ENCODE data around the gene CST9.
"Not testable (repeated sequence)": the region's sequence is repeated elsewhere in the genome, so short reads cannot be mapped to it uniquely, and the experiment has no call there.

Gene CST9

GRCh38 chr20:23582293-23582692 is 23.4 kb downstream of the CST9 start:
- TF ChIP-seq PAX5 (IDR thresholded peaks at IDR 0.05; ENCODE audit: insufficient read depth, low read length, severe bottlenecking) (no peak), SPI1 (IDR thresholded peaks at IDR 0.05; ENCODE audit: low read depth, low read length) (no peak), POU2F2 (IDR thresholded peaks at IDR 0.05; ENCODE audit: low read depth, low read length) (no peak), TAF1 (IDR thresholded peaks at IDR 0.05; ENCODE audit: low read depth, low read length) (no peak), POLR2AphosphoS5 (IDR thresholded peaks at IDR 0.05; ENCODE audit: low read depth, low read length) (no peak)
- FAIRE-seq (no peak), DNase-seq (ENCODE audit: insufficient read length, low spot score) (no peak)

- DNase-seq (ENCODE audit: insufficient read length, low spot score); FAIRE-seq: not testable (repeated sequence)
Measured at GRCh38 chr20:23581833-23582232, 23.9 kb downstream of the CST9 start.

- DNase-seq (ENCODE audit: insufficient read length, low spot score) (no peak), FAIRE-seq (no peak)
- TF ChIP-seq TAF1 (IDR thresholded peaks at IDR 0.05; ENCODE audit: low read depth, low read length): no peak
- no peak for TF ChIP-seq POLR2AphosphoS5 (IDR thresholded peaks at IDR 0.05; ENCODE audit: low read depth, low read length)
- no peak for TF ChIP-seq POLR2A (IDR thresholded peaks at IDR 0.05; ENCODE audit: low read depth, low read length)
- no peak for TF ChIP-seq PAX5 (IDR thresholded peaks at IDR 0.05; ENCODE audit: insufficient read depth, low read length, severe bottlenecking)
- no peak for TF ChIP-seq POU2F2 (IDR thresholded peaks at IDR 0.05; ENCODE audit: low read depth, low read length)
- no peak for TF ChIP-seq SPI1 (IDR thresholded peaks at IDR 0.05; ENCODE audit: low read depth, low read length)
Measured at GRCh38 chr20:23574977-23575376, 30.7 kb downstream of the CST9 start.

- TF ChIP-seq POLR2A (IDR thresholded peaks at IDR 0.05; ENCODE audit: low read depth, low read length) (no peak), TAF1 (IDR thresholded peaks at IDR 0.05; ENCODE audit: low read depth, low read length) (no peak)
- FAIRE-seq: no peak
- no peak for DNase-seq (ENCODE audit: insufficient read length, low spot score)
Measured at GRCh38 chr20:23570178-23570760, 35.4 kb downstream of the CST9 start.

GRCh38 chr20:23569570-23569969 is 36.1 kb downstream of the CST9 start:
- TF ChIP-seq TAF1 (IDR thresholded peaks at IDR 0.05; ENCODE audit: low read depth, low read length) (no peak), SPI1 (IDR thresholded peaks at IDR 0.05; ENCODE audit: low read depth, low read length) (no peak), PAX5 (IDR thresholded peaks at IDR 0.05; ENCODE audit: insufficient read depth, low read length, severe bottlenecking) (no peak), POLR2AphosphoS5 (IDR thresholded peaks at IDR 0.05; ENCODE audit: low read depth, low read length) (no peak), POLR2A (IDR thresholded peaks at IDR 0.05; ENCODE audit: low read depth, low read length) (no peak), POU2F2 (IDR thresholded peaks at IDR 0.05; ENCODE audit: low read depth, low read length) (no peak)
- FAIRE-seq (no peak), DNase-seq (ENCODE audit: insufficient read length, low spot score) (no peak)

GRCh38 chr20:23568971-23569330 is 36.8 kb downstream of the CST9 start:
- FAIRE-seq (no peak), DNase-seq (ENCODE audit: insufficient read length, low spot score) (no peak)

GRCh38 chr20:23568320-23568970 is 37.3 kb downstream of the CST9 start, which contains the start of gene CST9L:
TSS of gene CST9L (minus strand) at chr20:23568484. CDS start at chr20:23568450, 34 bp downstream.
- DNase-seq (ENCODE audit: insufficient read length, low spot score): no peak
- FAIRE-seq: no peak
- TF ChIP-seq POLR2AphosphoS5 (IDR thresholded peaks at IDR 0.05; ENCODE audit: low read depth, low read length) (no peak), SPI1 (IDR thresholded peaks at IDR 0.05; ENCODE audit: low read depth, low read length) (no peak), TAF1 (IDR thresholded peaks at IDR 0.05; ENCODE audit: low read depth, low read length) (no peak), POLR2A (IDR thresholded peaks at IDR 0.05; ENCODE audit: low read depth, low read length) (no peak), POU2F2 (IDR thresholded peaks at IDR 0.05; ENCODE audit: low read depth, low read length) (no peak), PAX5 (IDR thresholded peaks at IDR 0.05; ENCODE audit: insufficient read depth, low read length, severe bottlenecking) (no peak)

More at GRCh38 chr20:23568971-23569330, 36.8 kb downstream of the CST9 start:
- TF ChIP-seq TAF1 (IDR thresholded peaks at IDR 0.05; ENCODE audit: low read depth, low read length) (no peak), PAX5 (IDR thresholded peaks at IDR 0.05; ENCODE audit: insufficient read depth, low read length, severe bottlenecking) (no peak)

GRCh38 chr20:23566199-23566932 is 39.4 kb downstream of the CST9 start:
- DNase-seq (ENCODE audit: insufficient read length, low spot score) (no peak), FAIRE-seq (no peak)
- TF ChIP-seq TAF1 (IDR thresholded peaks at IDR 0.05; ENCODE audit: low read depth, low read length) (no peak), POLR2A (IDR thresholded peaks at IDR 0.05; ENCODE audit: low read depth, low read length) (no peak), SPI1 (IDR thresholded peaks at IDR 0.05; ENCODE audit: low read depth, low read length) (no peak), POU2F2 (IDR thresholded peaks at IDR 0.05; ENCODE audit: low read depth, low read length) (no peak), PAX5 (IDR thresholded peaks at IDR 0.05; ENCODE audit: insufficient read depth, low read length, severe bottlenecking) (no peak), POLR2AphosphoS5 (IDR thresholded peaks at IDR 0.05; ENCODE audit: low read depth, low read length) (no peak)

- no peak for DNase-seq (ENCODE audit: insufficient read length, low spot score)
- no peak for FAIRE-seq
- no peak for TF ChIP-seq POU2F2 (IDR thresholded peaks at IDR 0.05; ENCODE audit: low read depth, low read length)
- no peak for TF ChIP-seq SPI1 (IDR thresholded peaks at IDR 0.05; ENCODE audit: low read depth, low read length)
- TF ChIP-seq PAX5 (IDR thresholded peaks at IDR 0.05; ENCODE audit: insufficient read depth, low read length, severe bottlenecking): no peak
- no peak for TF ChIP-seq TAF1 (IDR thresholded peaks at IDR 0.05; ENCODE audit: low read depth, low read length)
- no peak for TF ChIP-seq POLR2AphosphoS5 (IDR thresholded peaks at IDR 0.05; ENCODE audit: low read depth, low read length)
- no peak for TF ChIP-seq POLR2A (IDR thresholded peaks at IDR 0.05; ENCODE audit: low read depth, low read length)
Measured at GRCh38 chr20:23565503-23566045, 40.1 kb downstream of the CST9 start.

GRCh38 chr20:23564927-23565326 is 40.8 kb downstream of the CST9 start:
- DNase-seq (ENCODE audit: insufficient read length, low spot score): no peak
- TF ChIP-seq POLR2A (IDR thresholded peaks at IDR 0.05; ENCODE audit: low read depth, low read length) (no peak), POLR2AphosphoS5 (IDR thresholded peaks at IDR 0.05; ENCODE audit: low read depth, low read length) (no peak), POU2F2 (IDR thresholded peaks at IDR 0.05; ENCODE audit: low read depth, low read length) (no peak), PAX5 (IDR thresholded peaks at IDR 0.05; ENCODE audit: insufficient read depth, low read length, severe bottlenecking) (no peak), TAF1 (IDR thresholded peaks at IDR 0.05; ENCODE audit: low read depth, low read length) (no peak), SPI1 (IDR thresholded peaks at IDR 0.05; ENCODE audit: low read depth, low read length) (no peak)
- no peak for FAIRE-seq
